Peyer's patch (tissue), 4 donors: ENCODE measurements around the gene FKBP1A.

Source experiments
- POLR2A ChIP-seq, 2 donors: fragments of 450-650 bp; IDR thresholded peaks; one replicate each; pipeline ENCODE4 v1.5.1; 2017; ENCODE audit warnings: antibody characterized with exemption in 2 of 2, mild to moderate bottlenecking in 2 of 2, moderate library complexity in 2 of 2
- TF ChIP-seq, protein P1 (sequence below), 6 experiments: fragments of 450-650 bp in 4 of 6; fragments of 200-600 bp in 2 of 6; sonication (generic) in 1 of 6; IDR thresholded peaks; one replicate each; pipeline ENCODE4 v1.5.1; 2017 to 2019; ENCODE audit warnings: antibody characterized with exemption in 6 of 6, mild to moderate bottlenecking in 3 of 6, moderate library complexity in 1 of 6

DNA sequence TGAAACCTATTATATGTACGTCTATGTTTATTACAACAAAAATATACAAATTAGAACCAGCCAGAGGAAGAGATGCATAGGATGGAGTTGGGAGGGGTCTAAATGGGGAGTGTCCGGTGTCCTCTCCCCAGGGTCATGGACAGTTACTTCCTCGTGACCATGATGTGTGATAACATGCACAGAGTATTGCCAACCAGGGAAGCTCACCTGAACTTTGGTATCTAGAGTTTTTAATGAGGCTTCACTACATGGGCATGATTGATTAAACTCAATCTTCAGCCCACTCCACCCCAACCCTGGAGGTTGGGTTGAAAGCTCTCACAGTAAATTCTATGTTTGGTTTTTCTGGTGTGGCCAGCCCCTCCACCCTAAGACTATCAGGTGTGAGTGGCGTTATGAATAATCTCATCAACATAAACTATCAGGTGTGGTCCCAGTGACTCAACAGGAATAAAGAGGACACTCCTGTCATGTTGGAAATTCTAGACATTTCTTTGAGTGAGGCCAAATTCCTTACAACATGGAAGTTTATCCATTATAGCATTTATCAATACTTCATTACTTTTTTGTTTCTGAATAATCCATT, 36.4 kb upstream of the FKBP1A start:
- TF ChIP-seq, protein P1, sequence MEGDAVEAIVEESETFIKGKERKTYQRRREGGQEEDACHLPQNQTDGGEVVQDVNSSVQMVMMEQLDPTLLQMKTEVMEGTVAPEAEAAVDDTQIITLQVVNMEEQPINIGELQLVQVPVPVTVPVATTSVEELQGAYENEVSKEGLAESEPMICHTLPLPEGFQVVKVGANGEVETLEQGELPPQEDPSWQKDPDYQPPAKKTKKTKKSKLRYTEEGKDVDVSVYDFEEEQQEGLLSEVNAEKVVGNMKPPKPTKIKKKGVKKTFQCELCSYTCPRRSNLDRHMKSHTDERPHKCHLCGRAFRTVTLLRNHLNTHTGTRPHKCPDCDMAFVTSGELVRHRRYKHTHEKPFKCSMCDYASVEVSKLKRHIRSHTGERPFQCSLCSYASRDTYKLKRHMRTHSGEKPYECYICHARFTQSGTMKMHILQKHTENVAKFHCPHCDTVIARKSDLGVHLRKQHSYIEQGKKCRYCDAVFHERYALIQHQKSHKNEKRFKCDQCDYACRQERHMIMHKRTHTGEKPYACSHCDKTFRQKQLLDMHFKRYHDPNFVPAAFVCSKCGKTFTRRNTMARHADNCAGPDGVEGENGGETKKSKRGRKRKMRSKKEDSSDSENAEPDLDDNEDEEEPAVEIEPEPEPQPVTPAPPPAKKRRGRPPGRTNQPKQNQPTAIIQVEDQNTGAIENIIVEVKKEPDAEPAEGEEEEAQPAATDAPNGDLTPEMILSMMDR (IDR thresholded peaks at IDR 0.05), result no peak
- no peak for TF ChIP-seq POLR2A (IDR thresholded peaks at IDR 0.05)
